Right atrium auricular region (tissue), 2 donors: ENCODE results near the gene PLCL1. TPM values are rescaled to one million over a fixed set of nuclear protein-coding genes. Genes with fewer than 3 reads are reported as not detected.

Experiments used
- DNase-seq: peaks from one replicate; pipeline ENCODE4 v3.0.0-alpha.2; 2019; ENCODE audit warnings: low spot score
- H3K27ac ChIP-seq, 2 donors: fragments of 200-600 bp; sonication (generic); 1 replicate in 1 of 2; 2 replicates in 1 of 2; pipeline ENCODE4 v1.5.1; 2016 to 2019
- H3K27me3 ChIP-seq, 2 donors: fragments of 200-600 bp; sonication (generic); one replicate each; pipeline versions ENCODE4 v1.5.1 to v1.6.0; 2017 to 2019
- H3K36me3 ChIP-seq: fragments of 200-600 bp; sonication (generic); one replicate; pipeline ENCODE4 v1.5.1; 2016
- H3K4me1 ChIP-seq, 2 donors: fragments of 200-600 bp; sonication (generic); one replicate each; pipeline versions ENCODE4 v1.5.1 to v1.6.0; 2017 to 2019
- H3K4me3 ChIP-seq, 2 donors: fragments of 200-600 bp; sonication (generic); 1 replicate in 1 of 2; 2 replicates in 1 of 2; pipeline ENCODE4 v1.5.1; 2017 to 2019; ENCODE audit warnings: mild to moderate bottlenecking in 1 of 2, moderate library complexity in 1 of 2
- H3K9me3 ChIP-seq, 2 donors: fragments of 200-600 bp; sonication (generic); one replicate each; pipeline ENCODE4 v1.5.1; 2019
- CTCF ChIP-seq, 2 donors: fragments of 200-600 bp; sonication (generic); IDR thresholded peaks; one replicate each; pipeline ENCODE4 v1.5.1; 2019; ENCODE audit warnings: antibody characterized with exemption in 2 of 2
- total RNA-seq, 2 donors: library from RNA; depleted of rRNA; stranded (reverse); fragments of >200 nt; gene quantifications; one replicate each; pipeline ENCODE4 v1.1.0, GENCODE V29; 2016

The PLCL1 gene
- total RNA-seq, 2 donors from 2014 or later: 26.8 to 32.0 TPM

DNA sequence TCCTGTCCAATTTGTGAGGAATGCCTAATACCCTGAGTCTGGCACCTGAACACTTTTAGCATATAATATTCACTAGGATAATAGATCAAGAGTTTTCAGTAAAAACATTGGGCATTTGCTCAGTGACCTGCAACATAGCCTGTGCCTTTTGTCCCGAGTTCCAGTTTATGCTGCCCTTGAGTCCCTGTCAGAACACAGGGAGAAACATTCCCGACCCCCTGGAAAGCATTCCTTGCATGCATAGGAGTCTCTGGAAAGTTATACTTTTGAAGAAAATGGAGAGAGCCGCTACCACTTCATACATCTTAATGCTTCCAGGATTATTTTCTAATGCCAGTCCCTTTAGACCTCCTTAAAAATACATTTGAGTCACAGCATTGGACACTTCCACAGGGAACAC is 107.3 kb downstream of the PLCL1 start:
- H3K27ac ChIP-seq: no peak overlapping the region
- DNase-seq: no peak
- TF ChIP-seq CTCF (IDR thresholded peaks at IDR 0.05): no peak
- H3K4me1 ChIP-seq: peaks cover 0 to 41% of the 10 kb centered on the region in 2 donors
- no peaks in the 10 kb centered on the region for H3K36me3 ChIP-seq
- no peaks in the 10 kb centered on the region for H3K9me3 ChIP-seq
- H3K27me3 ChIP-seq: no peaks in the 10 kb centered on the region
- H3K4me3 ChIP-seq: no peak overlapping the region

DNA sequence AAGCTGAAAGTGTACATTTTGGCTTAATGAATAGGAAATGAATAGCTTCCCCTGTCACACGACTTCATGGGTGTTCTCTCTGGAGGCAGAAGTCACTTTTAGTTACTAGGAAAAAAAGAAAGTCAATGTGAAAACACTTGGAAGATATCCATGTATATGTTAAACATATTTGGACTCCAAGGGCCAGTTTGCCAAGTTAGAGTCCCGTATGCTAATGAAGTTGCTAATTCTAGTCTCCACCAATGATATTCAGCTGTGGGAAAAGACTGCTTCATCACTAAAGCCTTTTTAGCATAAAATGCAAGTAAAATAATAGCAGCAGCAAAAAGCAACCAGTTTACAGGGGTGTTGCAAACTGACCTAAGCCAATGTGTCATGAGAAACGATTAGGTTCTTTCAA is 108.7 kb downstream of the PLCL1 start:
- Histone ChIP-seq H3K27ac (no peak overlapping the region), H3K27me3 (no peaks in the 10 kb centered on the region), H3K9me3 (no peaks in the 10 kb centered on the region), H3K4me1 (peaks cover 0 to 42% of the 10 kb centered on the region in 2 donors), H3K4me3 (no peak overlapping the region), H3K36me3 (no peaks in the 10 kb centered on the region)
- no peak for DNase-seq
- TF ChIP-seq CTCF (IDR thresholded peaks at IDR 0.05): no peak

DNA sequence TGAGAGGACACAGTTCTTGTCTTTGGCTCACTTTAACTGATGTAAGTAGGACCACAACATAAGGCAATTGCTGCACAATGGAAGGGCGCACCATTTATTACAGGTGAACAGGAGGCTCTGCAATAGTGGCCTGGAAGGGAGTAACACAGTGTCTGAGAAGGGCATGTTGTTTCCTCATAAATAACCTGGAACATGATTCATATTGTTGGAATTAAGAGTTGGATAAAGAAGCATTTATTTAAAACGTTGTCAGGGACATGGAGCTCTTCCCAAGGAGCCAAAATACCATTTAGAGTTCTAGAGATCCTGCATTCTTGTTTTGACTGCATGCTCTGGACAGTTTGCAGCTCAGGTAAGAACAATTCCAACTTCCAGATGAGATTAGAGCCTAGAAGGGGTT is 110.4 kb downstream of the PLCL1 start:
- H3K4me3 ChIP-seq: no peak overlapping the region
- H3K27me3 ChIP-seq: no peaks in the 10 kb centered on the region
- H3K9me3 ChIP-seq: no peaks in the 10 kb centered on the region
- H3K27ac ChIP-seq: no peak overlapping the region
- TF ChIP-seq CTCF (IDR thresholded peaks at IDR 0.05): no peak
- no peak for DNase-seq
- peaks cover 0 to 35% of the 10 kb centered on the region in 2 donors for H3K4me1 ChIP-seq
- no peaks in the 10 kb centered on the region for H3K36me3 ChIP-seq

DNA sequence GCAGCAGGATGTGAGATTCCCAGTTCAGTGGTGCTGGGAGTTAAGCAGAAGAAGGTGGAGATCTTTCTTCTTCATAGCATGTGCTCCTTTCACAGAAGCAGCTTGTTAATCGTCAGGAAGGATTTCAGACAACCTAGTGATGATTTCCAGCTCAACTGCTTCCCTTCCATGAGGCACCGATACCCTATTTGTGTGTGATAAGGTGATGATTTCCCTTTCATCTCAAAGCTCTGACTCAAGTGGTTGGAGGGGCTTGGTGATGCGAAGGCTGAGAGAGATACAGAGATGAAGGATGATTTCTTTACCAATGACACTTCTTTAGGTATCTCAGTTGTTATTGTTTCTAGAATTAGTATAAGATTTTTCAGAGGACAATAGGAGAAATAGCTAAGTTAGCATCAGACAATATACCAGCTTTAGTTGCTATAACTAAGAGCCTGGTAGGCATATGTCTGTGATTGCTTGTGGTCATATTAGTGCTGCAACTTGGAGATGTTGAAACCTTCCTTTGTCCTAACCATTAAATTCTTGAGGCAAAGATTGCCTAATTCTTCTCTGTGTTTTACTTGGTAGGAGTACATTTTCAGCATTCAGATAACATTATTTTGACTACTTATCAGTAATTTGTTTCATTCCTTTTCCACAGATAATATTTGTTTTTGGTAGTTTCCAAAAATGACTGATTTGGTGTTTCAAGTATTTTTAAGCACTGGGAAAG is 111.3 kb downstream of the PLCL1 start:
- H3K27ac ChIP-seq: no peak overlapping the region
- DNase-seq: no peak
- no peaks in the 10 kb centered on the region for H3K9me3 ChIP-seq
- no peaks in the 10 kb centered on the region for H3K27me3 ChIP-seq
- no peak for TF ChIP-seq CTCF (IDR thresholded peaks at IDR 0.05)
- H3K4me3 ChIP-seq: no peak overlapping the region
- peaks cover 0 to 34% of the 10 kb centered on the region in 2 donors for H3K4me1 ChIP-seq
- no peaks in the 10 kb centered on the region for H3K36me3 ChIP-seq

- DNase-seq: no peak
- peaks cover 0 to 34% of the 10 kb centered on the region in 2 donors for H3K4me1 ChIP-seq
- no peaks in the 10 kb centered on the region for H3K9me3 ChIP-seq
- no peak overlapping the region for H3K27ac ChIP-seq
- no peaks in the 10 kb centered on the region for H3K36me3 ChIP-seq
- TF ChIP-seq CTCF (IDR thresholded peaks at IDR 0.05): no peak
- no peaks in the 10 kb centered on the region for H3K27me3 ChIP-seq
- H3K4me3 ChIP-seq: no peak overlapping the region
Observed at GRCh38 chr2:197919487-197919886, 115.1 kb downstream of the PLCL1 start.

DNA sequence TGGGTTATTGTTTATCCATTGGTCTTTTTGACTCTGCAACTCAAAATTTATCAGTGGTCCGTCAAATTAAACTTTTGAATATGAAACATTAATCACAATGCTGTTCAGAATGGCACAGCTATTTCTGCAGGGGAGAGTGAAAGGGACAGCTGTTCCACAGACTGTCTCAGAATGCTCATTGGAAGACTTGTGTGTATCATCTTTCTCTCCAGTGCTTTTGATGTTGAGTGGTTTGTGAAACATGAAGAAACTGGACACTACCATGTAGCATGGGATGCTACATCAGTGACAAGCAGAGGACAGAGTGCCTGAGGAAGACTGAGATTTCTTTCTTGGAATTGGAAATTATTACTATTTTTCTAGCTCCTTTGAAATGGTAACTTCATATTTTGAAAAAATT is 115.7 kb downstream of the PLCL1 start:
- H3K27ac ChIP-seq: no peak overlapping the region
- TF ChIP-seq CTCF (IDR thresholded peaks at IDR 0.05): no peak
- no peaks in the 10 kb centered on the region for H3K27me3 ChIP-seq
- DNase-seq: no peak
- no peak overlapping the region for H3K4me3 ChIP-seq
- H3K4me1 ChIP-seq: peaks cover 0 to 31% of the 10 kb centered on the region in 2 donors
- no peaks in the 10 kb centered on the region for H3K9me3 ChIP-seq
- H3K36me3 ChIP-seq: no peaks in the 10 kb centered on the region
